GM18508 (cell line): Measurements from ENCODE around the gene CCDC196.
"Not testable (repeated sequence)": the region's sequence is repeated elsewhere in the genome, so short reads cannot be mapped to it uniquely, and the experiment has no call there.

ENCODE experiments used
- ATAC-seq: cut with Tn5 transposase; IDR thresholded peaks from one replicate; pipeline ENCODE4 v1.9.1; 2021; ENCODE audit warnings: moderate number of reproducible peaks; ENCODE audit not compliant: insufficient read depth, unreplicated experiment

The CCDC196 gene

GRCh38 chr14:66545751-66546150 is 59.6 kb downstream of the CCDC196 start:
- ATAC-seq: not testable (repeated sequence)
